PC-3 (cell line): ENCODE data around the gene TLE5.

Source experiments
- EZH2 ChIP-seq: fragments of 300-600 bp; sonication (generic); IDR thresholded peaks from one replicate; pipeline ENCODE4 v1.6.1; 2017; ENCODE audit warnings: antibody characterized with exemption, mild to moderate bottlenecking, low read length; ENCODE audit not compliant: unreplicated experiment
- EZH2phosphoT487 ChIP-seq: fragments of 300-600 bp; sonication (generic); IDR thresholded peaks from 2 replicates; pipeline ENCODE4 v1.6.1; 2018; ENCODE audit warnings: mild to moderate bottlenecking, antibody characterized with exemption, low read length, borderline replicate concordance
- TF ChIP-seq, protein P1 (sequence below): fragments of 300-600 bp; sonication (generic); conservative IDR thresholded peaks from 2 replicates; pipeline ENCODE4 v1.5.1; 2017; ENCODE audit warnings: antibody characterized with exemption, low read depth, mild to moderate bottlenecking, low read length

DNA sequence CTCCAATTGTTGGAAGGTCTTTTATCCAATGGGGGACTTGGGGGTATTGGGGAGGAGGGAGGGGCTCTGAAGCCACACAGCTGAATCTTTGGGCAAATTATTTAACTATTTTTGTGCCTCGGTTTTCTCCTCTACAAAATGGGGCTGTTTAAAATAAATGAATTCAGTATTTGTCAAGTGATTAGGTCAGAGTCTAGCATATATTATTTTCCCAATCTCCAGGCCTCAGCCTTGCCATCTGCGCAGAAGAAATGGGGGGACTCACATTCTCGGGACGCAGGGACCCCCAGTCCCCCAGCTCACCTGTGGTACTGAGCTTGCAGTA is 1.5 kb downstream of the TLE5 start:
- TF ChIP-seq, protein P1, sequence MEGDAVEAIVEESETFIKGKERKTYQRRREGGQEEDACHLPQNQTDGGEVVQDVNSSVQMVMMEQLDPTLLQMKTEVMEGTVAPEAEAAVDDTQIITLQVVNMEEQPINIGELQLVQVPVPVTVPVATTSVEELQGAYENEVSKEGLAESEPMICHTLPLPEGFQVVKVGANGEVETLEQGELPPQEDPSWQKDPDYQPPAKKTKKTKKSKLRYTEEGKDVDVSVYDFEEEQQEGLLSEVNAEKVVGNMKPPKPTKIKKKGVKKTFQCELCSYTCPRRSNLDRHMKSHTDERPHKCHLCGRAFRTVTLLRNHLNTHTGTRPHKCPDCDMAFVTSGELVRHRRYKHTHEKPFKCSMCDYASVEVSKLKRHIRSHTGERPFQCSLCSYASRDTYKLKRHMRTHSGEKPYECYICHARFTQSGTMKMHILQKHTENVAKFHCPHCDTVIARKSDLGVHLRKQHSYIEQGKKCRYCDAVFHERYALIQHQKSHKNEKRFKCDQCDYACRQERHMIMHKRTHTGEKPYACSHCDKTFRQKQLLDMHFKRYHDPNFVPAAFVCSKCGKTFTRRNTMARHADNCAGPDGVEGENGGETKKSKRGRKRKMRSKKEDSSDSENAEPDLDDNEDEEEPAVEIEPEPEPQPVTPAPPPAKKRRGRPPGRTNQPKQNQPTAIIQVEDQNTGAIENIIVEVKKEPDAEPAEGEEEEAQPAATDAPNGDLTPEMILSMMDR: no peak
- no peak for TF ChIP-seq EZH2
- no peak for TF ChIP-seq EZH2phosphoT487
